ENCODE results near the gene QSER1. TPM values are rescaled to one million over a fixed set of nuclear protein-coding genes. Genes with fewer than 3 reads are reported as not detected.

The QSER1 gene
- total RNA-seq, 1 donor from 2014 or later, result 31.0 TPM

Other genes starting within 250 kb of the QSER1 start
- not detected in 2 replicates for gene CCDC73, start 98.1 kb upstream of the QSER1 start, total RNA-seq
- 0.44 and 0.88 TPM in 2 replicates for gene PRRG4, start 62.9 kb upstream of the QSER1 start, total RNA-seq
- 0.99 and 2.0 TPM in 2 replicates for gene DEPDC7, start 123.1 kb downstream of the QSER1 start, total RNA-seq
- gene TCP11L1, start 146.8 kb downstream of the QSER1 start, total RNA-seq, result 23.2 and 32.9 TPM in 2 replicates

All from glomerular endothelial cell (primary cell).